CD4-positive, CD25-positive, alpha-beta regulatory T cell (primary cell): ENCODE results near the gene ZNHIT3. TPM values are rescaled to one million over a fixed set of nuclear protein-coding genes. Genes with fewer than 3 reads are reported as not detected.

ENCODE experiments used
- polyA plus RNA-seq, 4 donors: library from polyadenylated mRNA; unstranded; fragments of 300-500 nt; fragmentation: Illumina TruSeq; gene quantifications; one replicate each; pipeline ENCODE4 v1.2.3, GENCODE V29; 2021
- total RNA-seq: library from RNA; stranded (reverse); gene quantifications from one replicate; pipeline ENCODE4 v1.2.3, GENCODE V29; 2022

Gene ZNHIT3
- total and polyA plus RNA-seq, 5 donors from 2014 or later: 51.5 to 137 (median 113) TPM

Other genes starting within 250 kb of the ZNHIT3 start
- 1.4 TPM for gene TBC1D3I, start 222.1 kb upstream of the ZNHIT3 start, total RNA-seq
- not detected for gene TBC1D3I, start 222.1 kb upstream of the ZNHIT3 start, polyA plus RNA-seq
- not detected for gene TBC1D3G, start 162.8 kb upstream of the ZNHIT3 start, total RNA-seq
- not detected for gene TBC1D3G, start 162.8 kb upstream of the ZNHIT3 start, polyA plus RNA-seq
- gene TBC1D3H, start 98.2 kb upstream of the ZNHIT3 start, total RNA-seq: not detected
- not detected for gene TBC1D3H, start 98.2 kb upstream of the ZNHIT3 start, polyA plus RNA-seq
- 86.1 TPM for gene MYO19, start 48.2 kb downstream of the ZNHIT3 start, total RNA-seq
- gene MYO19, start 48.2 kb downstream of the ZNHIT3 start, polyA plus RNA-seq: 1 to 10 TPM; 4.8 to 8.1 (median 5.9) TPM
- gene PIGW, start 48.3 kb downstream of the ZNHIT3 start, total RNA-seq: 6.2 TPM
- gene PIGW, start 48.3 kb downstream of the ZNHIT3 start, polyA plus RNA-seq: 10 to 100 TPM in 1 of 4 donors, 1 to 10 TPM in 3; 4.6 to 10.6 (median 7.3) TPM
- 144 TPM for gene GGNBP2, start 58.2 kb downstream of the ZNHIT3 start, total RNA-seq
- gene GGNBP2, start 58.2 kb downstream of the ZNHIT3 start, polyA plus RNA-seq: 10 to 100 TPM; 45.9 to 60.0 (median 53.0) TPM
- 4.7 TPM for gene DHRS11, start 105.2 kb downstream of the ZNHIT3 start, total RNA-seq
- gene DHRS11, start 105.2 kb downstream of the ZNHIT3 start, polyA plus RNA-seq: 1 to 10 TPM; 3.3 to 5.5 (median 4.7) TPM
- 3.2 TPM for gene MRM1, start 114.9 kb downstream of the ZNHIT3 start, total RNA-seq
- gene MRM1, start 114.9 kb downstream of the ZNHIT3 start, polyA plus RNA-seq: 1 to 10 TPM; 5.6 to 8.0 (median 7.4) TPM